ENCODE measurements around the gene GNAI3.

- TF ChIP-seq CTCF (IDR thresholded peaks at IDR 0.05) (no peak), POLR2A (IDR thresholded peaks at IDR 0.05) (no peak)
Measured at GRCh38 chr1:109630898-109631512, 82.6 kb downstream of the GNAI3 start.

Measured in thyroid gland (tissue), 4 donors.